Stimulated activated CD8-positive, alpha-beta memory T cell treated with anti-CD3 and anti-CD28 coated beads, Interleukin-7, amount 100 ng/mL, for 24 hours (primary cell): ENCODE data around the gene INPP5B.
"Not testable (repeated sequence)": the region's sequence is repeated elsewhere in the genome, so short reads cannot be mapped to it uniquely, and the experiment has no call there.

ENCODE experiments used
- DNase-seq: peaks from one replicate; pipeline ENCODE4 v3.0.0-alpha.2; 2020; ENCODE audit warnings: low read depth

The INPP5B gene

GRCh38 chr1:37914719-37915475 is 32.0 kb downstream of the INPP5B start:
- no peak for DNase-seq

GRCh38 chr1:37911478-37911877 is 35.4 kb downstream of the INPP5B start:
- not testable (repeated sequence) for DNase-seq

GRCh38 chr1:37910886-37911285 is 36.0 kb downstream of the INPP5B start:
- not testable (repeated sequence) for DNase-seq

GRCh38 chr1:37908531-37908930 is 38.3 kb downstream of the INPP5B start:
- not testable (repeated sequence) for DNase-seq

GRCh38 chr1:37907416-37908125 is 39.3 kb downstream of the INPP5B start:
- not testable (repeated sequence) for DNase-seq

- not testable (repeated sequence) for DNase-seq
Observed at GRCh38 chr1:37906591-37906990, 40.3 kb downstream of the INPP5B start.

- no peak for DNase-seq
Observed at GRCh38 chr1:37905727-37906126, 41.1 kb downstream of the INPP5B start.

GRCh38 chr1:37903921-37904320 is 42.9 kb downstream of the INPP5B start:
- not testable (repeated sequence) for DNase-seq

GRCh38 chr1:37902983-37903382 is 43.9 kb downstream of the INPP5B start:
- no peak for DNase-seq

GRCh38 chr1:37901893-37902225 is 45.0 kb downstream of the INPP5B start:
- DNase-seq = no peak

- no peak for DNase-seq
Observed at GRCh38 chr1:37901191-37901892, 45.5 kb downstream of the INPP5B start.

GRCh38 chr1:37897563-37897962 is 49.3 kb downstream of the INPP5B start:
- DNase-seq = not testable (repeated sequence)

- DNase-seq = no peak
Observed at GRCh38 chr1:37893673-37894072, 53.2 kb downstream of the INPP5B start.

- no peak for DNase-seq
Observed at GRCh38 chr1:37892151-37893047, 54.5 kb downstream of the INPP5B start.

GRCh38 chr1:37890378-37891014 is 56.4 kb downstream of the INPP5B start:
- no peak for DNase-seq

- DNase-seq = no peak
Observed at GRCh38 chr1:37888022-37888700, 58.7 kb downstream of the INPP5B start.

- no peak for DNase-seq
Observed at GRCh38 chr1:37884145-37884544, 62.7 kb downstream of the INPP5B start.

- no peak for DNase-seq
Observed at GRCh38 chr1:37883671-37884070, 63.2 kb downstream of the INPP5B start.

GRCh38 chr1:37879865-37880264 is 67.0 kb downstream of the INPP5B start:
- DNase-seq = no peak

GRCh38 chr1:37878071-37878470 is 68.8 kb downstream of the INPP5B start:
- DNase-seq = no peak

- no peak for DNase-seq
Observed at GRCh38 chr1:37875833-37876232, 71.0 kb downstream of the INPP5B start.
